Measurements from ENCODE around the gene GXYLT2. TPM values are rescaled to one million over a fixed set of nuclear protein-coding genes. Genes with fewer than 3 reads are reported as not detected.

The GXYLT2 gene
- total RNA-seq, 2 donors from 2014 or later, result 32.4 to 35.1 TPM

DNA sequence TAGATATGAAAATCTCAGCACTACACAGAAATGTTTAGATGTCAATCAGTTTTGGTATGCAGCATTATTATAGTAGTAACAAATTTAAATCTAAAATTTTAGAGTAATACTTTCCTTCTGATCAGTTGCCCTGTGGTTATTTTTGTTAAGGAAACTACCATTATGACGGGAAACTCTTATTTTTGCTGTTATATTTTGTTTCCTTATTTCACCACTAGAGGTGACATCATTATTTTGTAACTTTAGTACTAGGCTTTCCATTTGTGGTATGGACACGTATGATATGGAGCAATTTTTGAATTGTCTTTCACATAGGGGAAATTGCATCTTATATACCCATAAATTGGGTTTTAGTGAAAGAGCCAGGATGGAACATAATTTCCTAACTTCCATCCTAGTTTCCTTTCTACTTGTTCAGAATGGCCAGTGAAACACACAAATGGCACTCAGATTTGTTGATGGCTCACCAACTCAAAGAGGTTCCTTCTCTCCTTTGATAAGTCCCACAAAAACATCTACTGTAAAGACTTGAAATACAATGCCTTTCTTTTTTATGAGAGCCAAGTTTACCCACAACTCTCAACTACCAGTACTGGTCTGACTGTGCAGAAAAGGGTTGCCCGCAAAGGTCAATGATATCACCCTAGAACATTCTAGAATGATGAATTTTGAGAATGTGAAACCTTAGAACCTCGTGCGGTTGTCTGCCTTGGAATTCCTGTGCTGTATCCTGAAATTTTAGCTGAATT lies 89.4 kb downstream of the GXYLT2 start:
- DNase-seq (ENCODE audit: low spot score) (no peak), ATAC-seq (ENCODE audit: insufficient number of reproducible peaks, low FRiP score, low read depth) (no peak)
- Histone ChIP-seq H3K27ac (no peak overlapping the region), H3K27me3 (replicated peaks; ENCODE audit: insufficient read depth) (no peaks in the 10 kb centered on the region), H3K9me3 (no peaks in the 10 kb centered on the region), H3K4me3 (no peak overlapping the region), H3K36me3 (peaks cover 4% of the 10 kb centered on the region), H3K4me1 (ENCODE audit: control insufficient read depth in 1 of 2, low read depth in 2 of 2) (no peaks in the 10 kb centered on the region)
- TF ChIP-seq, protein P1, sequence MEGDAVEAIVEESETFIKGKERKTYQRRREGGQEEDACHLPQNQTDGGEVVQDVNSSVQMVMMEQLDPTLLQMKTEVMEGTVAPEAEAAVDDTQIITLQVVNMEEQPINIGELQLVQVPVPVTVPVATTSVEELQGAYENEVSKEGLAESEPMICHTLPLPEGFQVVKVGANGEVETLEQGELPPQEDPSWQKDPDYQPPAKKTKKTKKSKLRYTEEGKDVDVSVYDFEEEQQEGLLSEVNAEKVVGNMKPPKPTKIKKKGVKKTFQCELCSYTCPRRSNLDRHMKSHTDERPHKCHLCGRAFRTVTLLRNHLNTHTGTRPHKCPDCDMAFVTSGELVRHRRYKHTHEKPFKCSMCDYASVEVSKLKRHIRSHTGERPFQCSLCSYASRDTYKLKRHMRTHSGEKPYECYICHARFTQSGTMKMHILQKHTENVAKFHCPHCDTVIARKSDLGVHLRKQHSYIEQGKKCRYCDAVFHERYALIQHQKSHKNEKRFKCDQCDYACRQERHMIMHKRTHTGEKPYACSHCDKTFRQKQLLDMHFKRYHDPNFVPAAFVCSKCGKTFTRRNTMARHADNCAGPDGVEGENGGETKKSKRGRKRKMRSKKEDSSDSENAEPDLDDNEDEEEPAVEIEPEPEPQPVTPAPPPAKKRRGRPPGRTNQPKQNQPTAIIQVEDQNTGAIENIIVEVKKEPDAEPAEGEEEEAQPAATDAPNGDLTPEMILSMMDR (IDR thresholded peaks at IDR 0.05), result no peak

DNA sequence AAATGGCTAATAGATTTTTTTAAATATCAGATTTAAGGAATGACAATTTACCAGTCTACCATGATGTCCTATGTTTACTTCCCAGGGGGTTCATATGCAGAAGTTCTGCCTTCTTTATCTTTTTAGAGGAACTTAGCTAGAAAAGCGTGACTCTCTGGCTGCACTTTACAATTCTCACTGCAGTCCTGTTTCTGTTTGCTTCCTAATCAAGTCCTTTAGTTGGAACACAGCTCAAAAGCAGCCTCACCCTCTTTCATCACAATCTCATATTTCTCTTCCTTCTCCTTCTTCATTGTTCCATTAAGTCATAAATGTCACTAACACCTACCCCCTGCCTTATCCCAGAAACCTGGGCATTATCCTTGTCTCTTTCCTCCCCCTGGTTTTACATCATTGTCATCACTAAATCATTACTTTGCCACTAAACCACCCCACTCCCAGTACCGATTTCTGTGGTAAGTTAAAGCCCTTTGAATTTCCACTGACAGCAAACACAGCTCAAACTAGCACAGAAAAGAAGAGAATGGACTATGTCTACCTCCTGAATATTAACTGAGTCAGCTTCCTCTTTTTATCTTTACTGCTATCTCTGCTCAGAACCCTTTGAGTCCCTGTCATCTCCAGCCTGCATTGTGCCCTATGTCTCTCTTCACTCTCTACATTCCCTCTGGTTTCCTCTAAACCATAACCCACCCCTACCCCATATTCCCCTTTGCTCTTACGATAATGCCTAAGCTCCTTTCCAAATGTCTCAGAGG lies 94.9 kb downstream of the GXYLT2 start:
- TF ChIP-seq, protein P1 (IDR thresholded peaks at IDR 0.05), result no peak
- Histone ChIP-seq H3K27me3 (replicated peaks; ENCODE audit: insufficient read depth) (no peaks in the 10 kb centered on the region), H3K27ac (no peak overlapping the region), H3K4me3 (no peak overlapping the region), H3K4me1 (ENCODE audit: control insufficient read depth in 1 of 2, low read depth in 2 of 2) (no peaks in the 10 kb centered on the region), H3K36me3 (no peaks in the 10 kb centered on the region), H3K9me3 (peaks cover 5% of the 10 kb centered on the region)
- DNase-seq (ENCODE audit: low spot score) (no peak), ATAC-seq (ENCODE audit: insufficient number of reproducible peaks, low FRiP score, low read depth) (no peak)

DNA sequence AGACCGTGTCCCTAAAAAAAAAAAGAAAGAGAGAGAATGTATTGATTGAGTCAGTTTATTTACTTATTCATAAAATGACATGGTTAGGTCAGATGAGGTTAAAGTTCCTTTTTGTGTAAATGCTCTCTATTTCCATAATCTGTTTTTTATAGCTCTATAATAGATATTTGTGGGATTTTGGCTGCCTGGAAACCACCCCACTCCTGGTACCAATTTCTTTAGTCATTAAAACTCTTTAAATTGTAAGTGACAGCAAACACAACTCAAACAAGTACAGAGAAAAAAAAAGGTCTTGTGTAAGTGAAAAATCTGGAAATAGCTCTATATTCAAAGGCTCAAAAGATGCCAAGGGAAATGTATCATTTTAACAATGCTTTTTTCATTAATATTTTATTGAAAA lies 97.7 kb downstream of the GXYLT2 start:
- no peaks in the 10 kb centered on the region for H3K27me3 ChIP-seq (replicated peaks; ENCODE audit: insufficient read depth)
- TF ChIP-seq, protein P1 (IDR thresholded peaks at IDR 0.05), result no peak

DNA sequence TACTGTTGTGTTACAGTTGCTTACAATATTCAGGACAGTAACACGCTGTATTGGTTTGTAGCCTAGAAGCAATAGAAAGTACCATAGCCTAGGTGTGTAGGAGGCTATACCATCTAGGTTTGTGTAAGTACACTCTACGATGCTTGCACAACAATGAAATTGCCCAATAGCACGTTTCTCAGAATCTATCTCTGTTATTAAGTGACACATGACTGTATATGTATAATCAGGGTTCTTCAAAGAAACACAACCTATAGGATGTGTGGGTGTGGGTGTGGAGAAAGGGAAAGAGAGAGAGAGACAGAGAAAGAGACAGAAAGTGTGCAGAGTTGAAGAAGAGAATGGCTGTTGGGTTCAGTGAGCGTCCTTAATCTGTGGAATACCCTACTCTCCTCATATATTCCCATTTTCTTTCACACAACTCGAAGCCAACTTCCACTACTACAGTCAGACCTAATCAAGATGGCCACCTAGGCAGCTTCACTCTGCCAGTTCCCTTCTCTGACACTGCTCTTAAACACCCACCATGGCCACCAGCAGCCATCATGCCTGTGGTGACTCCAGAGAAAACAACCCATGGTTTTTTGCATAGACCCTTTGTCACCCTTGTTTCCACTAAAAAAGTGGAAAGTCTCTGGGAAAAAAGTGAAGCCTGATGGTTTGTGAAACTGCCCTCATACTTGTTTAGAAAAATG lies 103.0 kb downstream of the GXYLT2 start:
- TF ChIP-seq, protein P1 (IDR thresholded peaks at IDR 0.05), result no peak
- Histone ChIP-seq H3K27me3 (replicated peaks; ENCODE audit: insufficient read depth) (no peaks in the 10 kb centered on the region), H3K4me1 (ENCODE audit: control insufficient read depth in 1 of 2, low read depth in 2 of 2) (no peaks in the 10 kb centered on the region), H3K27ac (no peak overlapping the region), H3K36me3 (no peaks in the 10 kb centered on the region), H3K9me3 (no peaks in the 10 kb centered on the region), H3K4me3 (no peak overlapping the region)
- ATAC-seq (ENCODE audit: insufficient number of reproducible peaks, low FRiP score, low read depth) (no peak), DNase-seq (ENCODE audit: low spot score) (no peak)

More for the DNA sequence above, 97.7 kb downstream of the GXYLT2 start:
- H3K36me3 ChIP-seq, result no peaks in the 10 kb centered on the region
- no peak overlapping the region for H3K27ac ChIP-seq
- DNase-seq (ENCODE audit: low spot score) (no peak), ATAC-seq (ENCODE audit: insufficient number of reproducible peaks, low FRiP score, low read depth) (no peak)
- H3K4me1 ChIP-seq (ENCODE audit: control insufficient read depth in 1 of 2, low read depth in 2 of 2), result no peaks in the 10 kb centered on the region
- H3K9me3 ChIP-seq, result peaks cover 5% of the 10 kb centered on the region
- no peak overlapping the region for H3K4me3 ChIP-seq

DNA sequence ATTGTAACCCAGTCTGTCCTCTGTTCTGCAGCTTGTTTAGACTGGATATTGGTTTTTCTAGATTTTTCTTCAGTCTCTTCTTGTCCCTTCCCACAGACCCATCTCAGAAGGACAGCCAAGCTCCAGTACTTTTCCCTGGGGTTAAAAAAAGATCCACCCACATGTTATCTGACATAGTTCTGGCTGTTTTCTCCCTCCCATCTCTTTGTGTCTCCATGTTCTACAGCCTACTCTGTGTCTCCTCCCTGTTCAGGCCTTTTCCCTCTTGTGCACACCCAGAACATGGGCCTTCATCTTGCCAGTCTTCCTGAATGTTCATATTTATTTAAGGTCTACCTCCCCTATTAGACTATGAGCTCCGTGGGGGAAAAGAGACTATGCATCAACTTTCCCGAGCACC lies 103.7 kb downstream of the GXYLT2 start:
- H3K4me3 ChIP-seq, result no peak overlapping the region
- TF ChIP-seq, protein P1 (IDR thresholded peaks at IDR 0.05), result no peak
- H3K27ac ChIP-seq, result no peak overlapping the region
- H3K36me3 ChIP-seq, result no peaks in the 10 kb centered on the region
- H3K4me1 ChIP-seq (ENCODE audit: control insufficient read depth in 1 of 2, low read depth in 2 of 2), result peaks cover 0 to 6% of the 10 kb centered on the region in 2 donors
- ATAC-seq (ENCODE audit: insufficient number of reproducible peaks, low FRiP score, low read depth) (no peak), DNase-seq (ENCODE audit: low spot score) (no peak)
- no peaks in the 10 kb centered on the region for H3K9me3 ChIP-seq
- no peaks in the 10 kb centered on the region for H3K27me3 ChIP-seq (replicated peaks; ENCODE audit: insufficient read depth)
